Measurements from ENCODE around the gene LRRC4C.

DNA sequence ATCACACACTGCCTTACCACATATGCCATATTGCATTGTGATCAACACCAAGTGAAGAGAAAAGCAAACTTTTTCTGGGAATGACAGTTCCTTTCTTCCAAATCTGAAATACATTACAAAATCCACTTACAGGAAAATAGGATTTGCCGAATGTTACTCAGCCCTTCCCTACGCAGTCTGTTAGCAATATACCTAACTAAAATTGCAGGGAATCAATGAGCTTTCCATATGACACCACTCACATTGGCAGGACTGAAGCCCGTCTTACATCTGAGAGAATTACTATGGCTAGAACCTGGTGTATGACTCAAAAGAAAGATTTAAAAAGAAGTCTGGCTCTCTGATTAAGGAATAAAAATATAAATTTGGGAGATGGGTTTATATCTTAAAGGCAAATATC, 136.0 kb downstream of the LRRC4C start:
- TF ChIP-seq, protein P1, sequence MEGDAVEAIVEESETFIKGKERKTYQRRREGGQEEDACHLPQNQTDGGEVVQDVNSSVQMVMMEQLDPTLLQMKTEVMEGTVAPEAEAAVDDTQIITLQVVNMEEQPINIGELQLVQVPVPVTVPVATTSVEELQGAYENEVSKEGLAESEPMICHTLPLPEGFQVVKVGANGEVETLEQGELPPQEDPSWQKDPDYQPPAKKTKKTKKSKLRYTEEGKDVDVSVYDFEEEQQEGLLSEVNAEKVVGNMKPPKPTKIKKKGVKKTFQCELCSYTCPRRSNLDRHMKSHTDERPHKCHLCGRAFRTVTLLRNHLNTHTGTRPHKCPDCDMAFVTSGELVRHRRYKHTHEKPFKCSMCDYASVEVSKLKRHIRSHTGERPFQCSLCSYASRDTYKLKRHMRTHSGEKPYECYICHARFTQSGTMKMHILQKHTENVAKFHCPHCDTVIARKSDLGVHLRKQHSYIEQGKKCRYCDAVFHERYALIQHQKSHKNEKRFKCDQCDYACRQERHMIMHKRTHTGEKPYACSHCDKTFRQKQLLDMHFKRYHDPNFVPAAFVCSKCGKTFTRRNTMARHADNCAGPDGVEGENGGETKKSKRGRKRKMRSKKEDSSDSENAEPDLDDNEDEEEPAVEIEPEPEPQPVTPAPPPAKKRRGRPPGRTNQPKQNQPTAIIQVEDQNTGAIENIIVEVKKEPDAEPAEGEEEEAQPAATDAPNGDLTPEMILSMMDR (IDR thresholded peaks at IDR 0.05), result no peak
- no peak for TF ChIP-seq POLR2A (IDR thresholded peaks at IDR 0.05)
